Muscle layer of colon (tissue), 2 donors: ENCODE measurements around the gene ATG10.

Experiments
- H3K27ac ChIP-seq: one replicate; pipeline ENCODE4 v1.7.0; 2013; ENCODE audit warnings: low read depth, mild to moderate bottlenecking, low read length, moderate library complexity
- H3K27me3 ChIP-seq, 2 donors: one replicate each; pipeline ENCODE4 v1.7.0; 2013; ENCODE audit warnings: low read length in 2 of 2, mild to moderate bottlenecking in 2 of 2; ENCODE audit not compliant: insufficient read depth in 2 of 2, control insufficient read depth in 1 of 2
- H3K36me3 ChIP-seq: one replicate; pipeline ENCODE4 v1.7.0; 2013; ENCODE audit warnings: mild to moderate bottlenecking, low read length; ENCODE audit not compliant: insufficient read depth
- H3K4me1 ChIP-seq: one replicate; pipeline ENCODE4 v1.7.0; 2013; ENCODE audit warnings: mild to moderate bottlenecking, low read length; ENCODE audit not compliant: insufficient read depth
- H3K4me3 ChIP-seq, 2 donors: one replicate each; pipeline ENCODE4 v1.7.0; 2013; ENCODE audit warnings: low read length in 2 of 2, low read depth in 1 of 2, mild to moderate bottlenecking in 1 of 2, moderate library complexity in 1 of 2
- H3K9ac ChIP-seq: one replicate; pipeline ENCODE4 v1.7.0; 2013; ENCODE audit warnings: low read length
- H3K9me3 ChIP-seq: one replicate; pipeline ENCODE4 v1.7.0; 2013; ENCODE audit warnings: mild to moderate bottlenecking, low read length
- donor health status: abdominal sarcoma.
- donor health status: Adenocarcinoma of cecum.

ATG10 gene

GRCh38 chr5:82208371-82208770, 236.5 kb downstream of the ATG10 start:
- no peaks in the 10 kb centered on the region for H3K4me1 ChIP-seq

GRCh38 chr5:82211855-82212572, 240.2 kb downstream of the ATG10 start:
- H3K9ac ChIP-seq, result no peak overlapping the region
- no peaks in the 10 kb centered on the region for H3K27me3 ChIP-seq
- no peak overlapping the region for H3K4me3 ChIP-seq
- H3K27ac ChIP-seq, result no peak overlapping the region
- H3K36me3 ChIP-seq, result no peaks in the 10 kb centered on the region
- H3K4me1 ChIP-seq, result no peaks in the 10 kb centered on the region
- no peaks in the 10 kb centered on the region for H3K9me3 ChIP-seq

More at GRCh38 chr5:82208371-82208770, 236.5 kb downstream of the ATG10 start:
- no peaks in the 10 kb centered on the region for H3K36me3 ChIP-seq
- H3K27me3 ChIP-seq, result no peaks in the 10 kb centered on the region
- no peaks in the 10 kb centered on the region for H3K9me3 ChIP-seq
- no peak overlapping the region for H3K27ac ChIP-seq
- H3K9ac ChIP-seq, result no peak overlapping the region
- no peak overlapping the region for H3K4me3 ChIP-seq

DNA sequence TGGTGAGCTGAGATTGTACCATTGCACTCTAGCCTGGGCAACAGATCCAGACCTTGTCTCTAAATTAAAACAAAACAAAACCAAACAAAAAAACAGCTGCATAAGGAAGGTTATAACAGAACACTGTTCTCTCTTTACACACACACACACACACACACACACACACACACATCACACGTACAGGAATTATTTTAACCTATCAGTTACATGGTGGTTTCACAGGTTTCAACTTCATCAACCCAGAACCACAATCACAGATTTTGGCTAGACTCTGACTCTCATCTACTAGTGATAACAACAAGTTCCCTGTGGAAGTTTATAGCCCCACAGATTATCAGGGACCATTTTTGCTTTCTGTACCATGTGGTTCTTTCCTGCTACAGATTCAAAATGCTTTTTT, 246.1 kb downstream of the ATG10 start:
- Histone ChIP-seq H3K36me3 (no peaks in the 10 kb centered on the region), H3K9me3 (no peaks in the 10 kb centered on the region), H3K4me1 (no peaks in the 10 kb centered on the region), H3K27me3 (no peaks in the 10 kb centered on the region), H3K4me3 (no peak overlapping the region), H3K9ac (no peak overlapping the region), H3K27ac (no peak overlapping the region)

DNA sequence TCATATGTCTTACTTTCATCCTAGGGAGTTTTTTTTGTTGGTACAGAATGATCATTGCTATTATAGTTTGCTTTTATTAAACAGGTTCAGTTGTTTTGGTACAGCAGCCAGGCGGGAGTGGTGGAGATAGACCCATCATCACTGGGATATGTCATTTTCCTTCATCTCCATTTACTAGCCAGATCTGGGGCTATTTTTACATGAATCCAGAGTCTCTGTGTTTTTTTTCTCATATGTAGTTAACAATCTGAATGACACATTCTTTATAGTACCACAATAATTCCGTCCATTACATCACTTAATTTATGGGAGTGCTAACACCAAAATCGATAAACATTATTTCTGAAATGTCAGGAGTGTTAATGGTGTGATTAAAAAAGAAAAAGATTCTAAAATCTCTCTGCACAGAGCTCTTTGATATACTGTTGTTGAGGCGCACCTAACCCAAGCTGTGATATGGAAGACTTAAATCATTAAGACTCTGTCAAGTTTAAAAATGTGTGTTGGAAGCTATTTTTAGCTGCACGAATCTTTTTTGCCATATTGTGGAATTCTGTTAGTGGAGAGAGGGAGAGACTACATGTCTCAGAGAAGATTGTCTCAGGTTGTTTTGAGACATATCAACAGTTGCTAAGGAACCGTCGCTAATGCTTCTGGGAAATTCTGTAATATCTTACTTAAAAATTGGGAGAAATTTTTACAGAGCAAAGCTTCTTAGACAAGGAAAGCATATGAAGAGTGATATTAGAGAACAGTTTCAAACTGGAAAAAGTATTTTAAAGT, 246.7 kb downstream of the ATG10 start:
- Histone ChIP-seq H3K9ac (no peak overlapping the region), H3K27ac (no peak overlapping the region), H3K27me3 (no peaks in the 10 kb centered on the region), H3K4me1 (no peaks in the 10 kb centered on the region), H3K9me3 (no peaks in the 10 kb centered on the region), H3K36me3 (no peaks in the 10 kb centered on the region), H3K4me3 (no peak overlapping the region)

GRCh38 chr5:82221020-82221419, 249.2 kb downstream of the ATG10 start:
- Histone ChIP-seq H3K27ac (no peak overlapping the region), H3K36me3 (no peaks in the 10 kb centered on the region), H3K9ac (no peak overlapping the region), H3K27me3 (no peaks in the 10 kb centered on the region), H3K4me3 (no peak overlapping the region), H3K9me3 (no peaks in the 10 kb centered on the region), H3K4me1 (no peaks in the 10 kb centered on the region)

GRCh38 chr5:82222597-82223574, 251.1 kb downstream of the ATG10 start:
- Histone ChIP-seq H3K27me3 (no peaks in the 10 kb centered on the region), H3K4me3 (no peak overlapping the region), H3K9ac (no peak overlapping the region), H3K4me1 (no peaks in the 10 kb centered on the region), H3K9me3 (no peaks in the 10 kb centered on the region), H3K27ac (no peak overlapping the region), H3K36me3 (no peaks in the 10 kb centered on the region)

DNA sequence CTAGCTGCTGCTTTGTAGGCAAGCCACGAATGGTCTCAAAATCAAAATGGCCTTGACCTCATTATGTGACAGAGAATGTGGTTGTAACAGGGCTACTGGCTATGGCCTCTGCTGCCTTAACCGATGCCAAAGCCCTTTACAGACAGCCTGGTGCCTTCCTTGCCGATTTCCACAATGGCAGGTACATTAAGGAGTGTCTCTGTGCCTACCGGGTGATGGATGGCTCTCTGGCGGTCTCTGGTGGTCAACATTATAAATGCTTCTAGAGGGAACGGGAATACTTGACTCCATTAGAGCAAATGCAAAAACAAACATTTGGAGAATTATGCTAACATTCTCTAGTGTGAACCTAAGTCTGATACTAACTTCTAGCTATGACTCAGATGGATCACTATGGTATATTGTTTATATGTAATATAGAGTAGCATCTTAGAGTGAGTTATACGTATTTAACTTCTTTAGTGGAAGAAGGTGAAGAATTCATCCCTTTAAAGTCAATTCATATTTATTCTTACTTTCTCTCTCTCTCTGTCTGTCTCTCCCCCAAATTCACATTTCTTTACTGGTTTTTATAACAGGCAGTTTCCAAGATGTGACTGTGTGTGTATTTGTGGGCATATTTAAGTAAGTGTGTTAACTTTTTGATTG, 253.8 kb downstream of the ATG10 start:
- Histone ChIP-seq H3K36me3 (no peaks in the 10 kb centered on the region), H3K9ac (no peak overlapping the region), H3K9me3 (no peaks in the 10 kb centered on the region), H3K27me3 (no peaks in the 10 kb centered on the region), H3K4me3 (no peak overlapping the region), H3K4me1 (no peaks in the 10 kb centered on the region), H3K27ac (no peak overlapping the region)

DNA sequence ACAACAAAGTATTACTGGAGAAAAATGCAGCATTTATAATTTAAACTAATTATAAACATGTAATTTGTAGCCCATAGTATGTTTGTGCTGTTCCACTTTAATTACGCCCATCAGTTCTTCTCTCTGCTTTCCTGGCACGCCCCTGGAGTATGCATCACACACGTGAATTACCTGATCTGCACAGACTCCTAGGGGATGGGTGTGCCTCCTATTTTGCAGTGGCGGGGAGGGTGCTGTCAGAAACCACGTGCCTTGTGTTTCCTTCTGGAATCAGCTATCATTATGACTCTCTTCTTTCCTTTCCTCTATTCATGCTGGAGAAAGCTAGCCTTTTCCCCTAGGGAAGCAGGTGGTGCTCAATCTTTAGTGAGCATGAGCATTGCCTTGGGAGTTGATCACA, 263.1 kb downstream of the ATG10 start:
- Histone ChIP-seq H3K27ac (no peak overlapping the region), H3K9me3 (no peaks in the 10 kb centered on the region), H3K9ac (no peak overlapping the region), H3K4me3 (no peak overlapping the region), H3K27me3 (no peaks in the 10 kb centered on the region), H3K36me3 (no peaks in the 10 kb centered on the region), H3K4me1 (no peaks in the 10 kb centered on the region)

- Histone ChIP-seq H3K36me3 (no peaks in the 10 kb centered on the region), H3K9me3 (no peaks in the 10 kb centered on the region), H3K4me1 (no peaks in the 10 kb centered on the region), H3K4me3 (no peak overlapping the region), H3K27ac (no peak overlapping the region), H3K9ac (no peak overlapping the region), H3K27me3 (no peaks in the 10 kb centered on the region)
Observed at GRCh38 chr5:82244151-82244550, 272.3 kb downstream of the ATG10 start.

- Histone ChIP-seq H3K9ac (no peak overlapping the region), H3K9me3 (no peaks in the 10 kb centered on the region), H3K4me3 (no peak overlapping the region), H3K27me3 (no peaks in the 10 kb centered on the region), H3K36me3 (no peaks in the 10 kb centered on the region), H3K4me1 (no peaks in the 10 kb centered on the region), H3K27ac (no peak overlapping the region)
Observed at GRCh38 chr5:82244854-82245635, 273.2 kb downstream of the ATG10 start.
